Body of pancreas (tissue), 4 donors: ENCODE data around the gene CFHR2. TPM values are rescaled to one million over a fixed set of nuclear protein-coding genes. Genes with fewer than 3 reads are reported as not detected.

Experiments
- ATAC-seq: fragments of 150-250 bp; one replicate; pipeline ENCODE4 v1.9.1; 2016
- DNase-seq, 4 donors: peaks; one replicate each; pipeline ENCODE4 v3.0.0-alpha.2; 2019
- H3K27ac ChIP-seq, 4 donors: fragments of 200-600 bp; sonication (generic); 1 replicate in 3 of 4; 2 replicates in 1 of 4; pipeline versions ENCODE4 v1.5.1 to v1.6.1; 2016 to 2019; ENCODE audit warnings: mild to moderate bottlenecking in 1 of 4, mixed read lengths in 1 of 4, moderate library complexity in 1 of 4
- H3K27me3 ChIP-seq, 2 donors: fragments of 200-600 bp; sonication (generic); one replicate each; pipeline ENCODE4 v1.6.0; 2016; ENCODE audit warnings: mild to moderate bottlenecking in 1 of 2
- H3K36me3 ChIP-seq, 2 donors: fragments of 200-600 bp; sonication (generic); replicated peaks in 1 of 2; 2 replicates each; pipeline ENCODE4 v1.5.1; 2016; ENCODE audit warnings: low read depth in 2 of 2; ENCODE audit not compliant: insufficient read depth in 1 of 2
- H3K4me1 ChIP-seq: fragments of 200-600 bp; sonication (generic); one replicate; pipeline ENCODE4 v1.6.0; 2016
- H3K4me3 ChIP-seq, 2 donors: fragments of 200-600 bp; sonication (generic); 1 replicate in 1 of 2; 2 replicates in 1 of 2; pipeline ENCODE4 v1.5.1; 2016 to 2019
- H3K9me3 ChIP-seq, 3 donors: fragments of 200-600 bp; sonication (generic); 1 replicate in 2 of 3; 2 replicates in 1 of 3; pipeline ENCODE4 v1.5.1; 2016
- CTCF ChIP-seq, 7 experiments: fragments of 450-650 bp in 4 of 7; fragments of 200-600 bp in 3 of 7; sonication (generic) in 3 of 7; IDR thresholded peaks; one replicate each; pipeline ENCODE4 v1.5.1; 2016 to 2019; ENCODE audit warnings: antibody characterized with exemption in 7 of 7
- POLR2A ChIP-seq, 3 donors: fragments of 450-650 bp; IDR thresholded peaks; one replicate each; pipeline ENCODE4 v1.6.1; 2016; ENCODE audit warnings: antibody characterized with exemption in 3 of 3, mild to moderate bottlenecking in 2 of 3
- WGBS, 2 donors: methylation state at CpG; one replicate each; pipeline ENCODE4 v1.1.5; 2017; 5-methylcytosine and 5-hydroxymethylcytosine counted together
- intact Hi-C: fragments of 100-400 bp; cut with DNase I; formaldehyde crosslinking; loops from one replicate; pipeline ENCODE4 v1.15.1; 2023
- total RNA-seq, 2 donors: library from RNA; depleted of rRNA; stranded (reverse); fragments of >200 nt; gene quantifications; one replicate each; pipeline ENCODE4 v1.1.0, GENCODE V29; 2016

The CFHR2 gene
- total RNA-seq, 2 donors from 2014 or later = not detected

GRCh38 chr1:196993916-196994315 is 50.4 kb downstream of the CFHR2 start:
- WGBS, 2 donors = 59 to 63% methylated on average over 2 of the region's 2 CpGs
- Histone ChIP-seq H3K36me3 (no peaks in the 10 kb centered on the region), H3K4me1 (peaks cover 8% of the 10 kb centered on the region), H3K4me3 (no peak overlapping the region), H3K27me3 (no peaks in the 10 kb centered on the region), H3K9me3 (no peaks in the 10 kb centered on the region), H3K27ac (no peak overlapping the region)
- ATAC-seq = no peak
- intact Hi-C loops = no loop called here
- DNase-seq = no peak
- TF ChIP-seq CTCF (IDR thresholded peaks at IDR 0.05) = no peak
- TF ChIP-seq POLR2A (IDR thresholded peaks at IDR 0.05) = no peak

- TF ChIP-seq CTCF (IDR thresholded peaks at IDR 0.05) (no peak), POLR2A (IDR thresholded peaks at IDR 0.05) (no peak)
- DNase-seq (no peak), ATAC-seq (no peak)
- Histone ChIP-seq H3K4me1 (no peaks in the 10 kb centered on the region), H3K9me3 (no peaks in the 10 kb centered on the region), H3K27ac (no peak overlapping the region), H3K4me3 (no peak overlapping the region), H3K36me3 (no peaks in the 10 kb centered on the region), H3K27me3 (no peaks in the 10 kb centered on the region)
- WGBS, 2 donors = 81 to 84% methylated on average over 1 of the region's 1 CpG
- intact Hi-C loops = no loop called here
These were observed 53.9 kb downstream of the CFHR2 start for GRCh38 chr1:196997423-196997822.

GRCh38 chr1:197001828-197002227 is 58.3 kb downstream of the CFHR2 start:
- TF ChIP-seq POLR2A (IDR thresholded peaks at IDR 0.05) = no peak
- no peak for TF ChIP-seq CTCF (IDR thresholded peaks at IDR 0.05)
- intact Hi-C loops = no loop called here
- DNase-seq (no peak), ATAC-seq (no peak)
- Histone ChIP-seq H3K4me1 (no peaks in the 10 kb centered on the region), H3K9me3 (no peaks in the 10 kb centered on the region), H3K4me3 (no peak overlapping the region), H3K36me3 (no peaks in the 10 kb centered on the region), H3K27me3 (no peaks in the 10 kb centered on the region), H3K27ac (no peak overlapping the region)
- 48 to 57% methylated on average over 2 of the region's 2 CpGs for WGBS, 2 donors

GRCh38 chr1:197003132-197003531 is 59.6 kb downstream of the CFHR2 start:
- Histone ChIP-seq H3K4me3 (no peak overlapping the region), H3K4me1 (no peaks in the 10 kb centered on the region), H3K27me3 (no peaks in the 10 kb centered on the region), H3K27ac (no peak overlapping the region), H3K36me3 (no peaks in the 10 kb centered on the region), H3K9me3 (no peaks in the 10 kb centered on the region)
- ATAC-seq = no peak
- intact Hi-C loops = no loop called here
- no peak for DNase-seq
- TF ChIP-seq CTCF (IDR thresholded peaks at IDR 0.05) (no peak), POLR2A (IDR thresholded peaks at IDR 0.05) (no peak)
- 29 to 65% methylated on average over 2 of the region's 2 CpGs for WGBS, 2 donors

GRCh38 chr1:197008861-197009260 is 65.3 kb downstream of the CFHR2 start:
- H3K27me3 ChIP-seq = no peaks in the 10 kb centered on the region
- H3K4me3 ChIP-seq = no peak overlapping the region
- WGBS, 2 donors = 73 to 74% methylated on average over 6 of the region's 6 CpGs
- H3K9me3 ChIP-seq = no peaks in the 10 kb centered on the region
- DNase-seq (no peak), ATAC-seq (no peak)
- no peaks in the 10 kb centered on the region for H3K4me1 ChIP-seq
- intact Hi-C loops = no loop called here
- H3K36me3 ChIP-seq = no peaks in the 10 kb centered on the region
- no peak overlapping the region for H3K27ac ChIP-seq
- TF ChIP-seq POLR2A (IDR thresholded peaks at IDR 0.05) (no peak), CTCF (IDR thresholded peaks at IDR 0.05) (no peak)
